DND-41 (cell line): ENCODE results near the gene GAPT.

Experiments
- ATAC-seq: fragments of 200-7000 bp; cut with Tn5 transposase; 3 replicates; pipeline ENCODE4 v1.9.1; 2021; ENCODE audit warnings: low read depth; ENCODE audit not compliant: insufficient read depth
- DNase-seq: peaks from one replicate; pipeline ENCODE4 v3.0.0-alpha.2; 2020
- H2AFZ ChIP-seq: 2 replicates; pipeline ENCODE4 v1.6.0; 2012; ENCODE audit warnings: low read depth, low read length
- H3K27ac ChIP-seq: 2 replicates; pipeline ENCODE4 v1.5.1; 2012; ENCODE audit warnings: low read length, inconsistent platforms
- H3K27me3 ChIP-seq: fragments of 200-600 bp; sonication (generic); 2 replicates; pipeline ENCODE4 v1.6.0; 2012; ENCODE audit warnings: low read length, mild to moderate bottlenecking, inconsistent platforms; ENCODE audit not compliant: insufficient read depth, poor library complexity
- H3K36me3 ChIP-seq: 2 replicates; pipeline ENCODE4 v1.5.1; 2012; ENCODE audit warnings: low read length, inconsistent platforms; ENCODE audit not compliant: insufficient read depth
- H3K4me1 ChIP-seq: 2 replicates; pipeline ENCODE4 v1.5.1; 2012; ENCODE audit warnings: mild to moderate bottlenecking, low read length; ENCODE audit not compliant: insufficient read depth
- H3K4me2 ChIP-seq: 2 replicates; pipeline ENCODE4 v1.6.0; 2012; ENCODE audit warnings: mild to moderate bottlenecking, moderate library complexity, low read length, inconsistent platforms; ENCODE audit not compliant: insufficient read depth
- H3K4me3 ChIP-seq, 2 experiments: fragments of 200-600 bp in 1 of 2; shearing (Covaris generic) in 1 of 2; 2 replicates each; pipeline ENCODE4 v1.5.1; 2012 to 2016; ENCODE audit warnings: inconsistent platforms in 2 of 2, low read length in 2 of 2, mild to moderate bottlenecking in 2 of 2, low read depth in 1 of 2, moderate library complexity in 1 of 2
- H3K79me2 ChIP-seq: 2 replicates; pipeline ENCODE4 v1.6.0; 2012; ENCODE audit warnings: low read length, inconsistent platforms; ENCODE audit not compliant: insufficient read depth
- H3K9ac ChIP-seq: 2 replicates; pipeline ENCODE4 v1.6.0; 2012; ENCODE audit warnings: low read depth, mild to moderate bottlenecking, inconsistent platforms, low read length, moderate library complexity
- H3K9me3 ChIP-seq: 2 replicates; pipeline ENCODE4 v1.5.1; 2012; ENCODE audit warnings: low read length, moderate library complexity, mild to moderate bottlenecking, inconsistent platforms; ENCODE audit not compliant: insufficient read depth, severe bottlenecking
- H4K20me1 ChIP-seq: 2 replicates; pipeline ENCODE4 v1.6.0; 2012; ENCODE audit warnings: low read length; ENCODE audit not compliant: insufficient read depth
- EZH2 ChIP-seq: IDR thresholded peaks from 3 replicates; pipeline ENCODE4 v1.6.1; 2012; ENCODE audit warnings: borderline replicate concordance, low read depth, mild to moderate bottlenecking, moderate library complexity, low read length, inconsistent platforms; ENCODE audit not compliant: severe bottlenecking
- TF ChIP-seq, protein P1 (sequence below): IDR thresholded peaks from 2 replicates; pipeline ENCODE4 v1.5.1; 2012; ENCODE audit warnings: borderline replicate concordance, low read length, moderate library complexity, mild to moderate bottlenecking; ENCODE audit not compliant: poor library complexity, severe bottlenecking; ENCODE audit errors: extremely low read depth

Gene GAPT

DNA sequence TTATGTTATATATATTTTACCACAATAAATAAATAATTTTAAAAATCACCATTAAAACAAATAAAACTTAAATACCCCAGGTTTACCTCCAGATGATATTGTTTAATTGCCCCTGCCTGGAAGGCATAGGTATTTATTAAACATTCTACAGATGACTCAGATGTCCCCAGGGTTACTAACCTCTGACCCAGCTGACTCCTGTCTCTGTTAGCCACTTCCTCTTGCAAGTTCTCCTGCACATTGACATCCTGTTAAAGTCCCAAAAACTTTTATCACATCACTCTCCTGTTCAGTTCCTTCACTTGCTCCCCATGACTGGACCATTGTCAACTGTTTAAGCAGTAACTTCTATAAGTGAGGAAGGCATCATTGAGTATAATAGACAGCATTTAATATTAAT is 54.7 kb downstream of the GAPT start:
- Histone ChIP-seq H3K4me2 (no peak overlapping the region), H3K4me1 (no peaks in the 10 kb centered on the region), H3K27ac (no peak overlapping the region), H4K20me1 (no peaks in the 10 kb centered on the region), H2AFZ (no peak overlapping the region), H3K4me3 (no peak overlapping the region), H3K27me3 (no peaks in the 10 kb centered on the region), H3K36me3 (no peaks in the 10 kb centered on the region), H3K9ac (no peak overlapping the region), H3K79me2 (no peaks in the 10 kb centered on the region), H3K9me3 (no peaks in the 10 kb centered on the region)
- DNase-seq (no peak), ATAC-seq (no peak)
- TF ChIP-seq EZH2, result no peak
- TF ChIP-seq, protein P1, sequence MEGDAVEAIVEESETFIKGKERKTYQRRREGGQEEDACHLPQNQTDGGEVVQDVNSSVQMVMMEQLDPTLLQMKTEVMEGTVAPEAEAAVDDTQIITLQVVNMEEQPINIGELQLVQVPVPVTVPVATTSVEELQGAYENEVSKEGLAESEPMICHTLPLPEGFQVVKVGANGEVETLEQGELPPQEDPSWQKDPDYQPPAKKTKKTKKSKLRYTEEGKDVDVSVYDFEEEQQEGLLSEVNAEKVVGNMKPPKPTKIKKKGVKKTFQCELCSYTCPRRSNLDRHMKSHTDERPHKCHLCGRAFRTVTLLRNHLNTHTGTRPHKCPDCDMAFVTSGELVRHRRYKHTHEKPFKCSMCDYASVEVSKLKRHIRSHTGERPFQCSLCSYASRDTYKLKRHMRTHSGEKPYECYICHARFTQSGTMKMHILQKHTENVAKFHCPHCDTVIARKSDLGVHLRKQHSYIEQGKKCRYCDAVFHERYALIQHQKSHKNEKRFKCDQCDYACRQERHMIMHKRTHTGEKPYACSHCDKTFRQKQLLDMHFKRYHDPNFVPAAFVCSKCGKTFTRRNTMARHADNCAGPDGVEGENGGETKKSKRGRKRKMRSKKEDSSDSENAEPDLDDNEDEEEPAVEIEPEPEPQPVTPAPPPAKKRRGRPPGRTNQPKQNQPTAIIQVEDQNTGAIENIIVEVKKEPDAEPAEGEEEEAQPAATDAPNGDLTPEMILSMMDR, result no peak
